Fibroblast of the aortic adventitia (primary cell): ENCODE data around the gene HIPK4. TPM values are rescaled to one million over a fixed set of nuclear protein-coding genes. Genes with fewer than 3 reads are reported as not detected.

Experiments used
- DNase-seq: peaks from one replicate; pipeline ENCODE4 v3.0.0-alpha.2; 2010; ENCODE audit warnings: low read depth
- H3K4me3 ChIP-seq: 2 replicates; pipeline ENCODE4 v1.5.1; 2011; ENCODE audit warnings: low read depth, mild to moderate bottlenecking, control low read depth, low read length, moderate library complexity
- total RNA-seq: library from RNA; depleted of rRNA; stranded (reverse); fragments of >200 nt; gene quantifications from 2 replicates; pipeline ENCODE4 v1.2.3, GENCODE V29; 2012; ENCODE audit warnings: low replicate concordance
- TF ChIP-seq, protein P1 (sequence below): IDR thresholded peaks from 2 replicates; pipeline ENCODE4 v1.5.1; 2011; ENCODE audit warnings: mild to moderate bottlenecking, low read length, control low read depth, inconsistent platforms; ENCODE audit not compliant: insufficient read depth

HIPK4 gene
- total RNA-seq, 1 donor = 0.18 TPM

DNA sequence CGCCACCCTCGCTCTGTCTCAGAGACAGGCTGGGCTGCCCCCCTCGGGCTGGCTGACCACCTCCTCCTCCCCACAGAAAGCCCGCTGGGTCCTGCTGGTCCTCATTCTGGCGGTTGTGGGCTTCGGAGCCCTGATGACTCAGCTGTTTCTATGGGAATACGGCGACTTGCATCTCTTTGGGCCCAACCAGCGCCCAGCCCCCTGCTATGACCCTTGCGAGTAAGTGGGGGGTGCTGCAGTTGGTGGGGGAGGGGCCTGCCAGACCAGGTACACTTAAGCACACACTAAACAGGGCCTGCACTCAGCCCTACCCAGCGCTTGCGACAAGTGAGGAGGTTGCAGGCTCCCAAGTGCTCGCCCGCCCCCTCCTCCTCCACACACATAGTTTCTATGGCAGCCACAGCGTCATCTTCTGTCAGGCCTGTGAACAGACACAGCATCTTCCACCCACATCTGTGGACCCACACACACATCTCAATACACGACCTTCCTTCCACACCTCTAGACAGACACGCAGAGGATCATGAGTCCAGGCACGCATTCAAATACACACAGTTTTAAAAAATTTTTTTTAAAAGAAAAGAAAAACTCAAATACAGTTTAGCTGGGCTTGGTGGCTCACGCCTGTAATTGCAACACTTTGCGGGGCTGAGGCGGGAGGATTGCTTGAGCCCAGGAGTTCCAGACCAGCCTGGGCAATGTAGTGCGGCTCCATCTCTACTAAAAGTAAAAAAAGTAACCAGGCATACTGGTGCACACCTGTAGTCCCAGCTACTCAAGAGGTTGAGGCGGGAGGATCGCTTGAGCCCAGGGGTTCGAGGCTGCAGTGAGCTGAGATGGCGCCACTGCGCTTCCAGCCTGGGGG, 23.1 kb downstream of the HIPK4 start:
- no peak for DNase-seq
- H3K4me3 ChIP-seq = no peak overlapping the region
- TF ChIP-seq, protein P1, sequence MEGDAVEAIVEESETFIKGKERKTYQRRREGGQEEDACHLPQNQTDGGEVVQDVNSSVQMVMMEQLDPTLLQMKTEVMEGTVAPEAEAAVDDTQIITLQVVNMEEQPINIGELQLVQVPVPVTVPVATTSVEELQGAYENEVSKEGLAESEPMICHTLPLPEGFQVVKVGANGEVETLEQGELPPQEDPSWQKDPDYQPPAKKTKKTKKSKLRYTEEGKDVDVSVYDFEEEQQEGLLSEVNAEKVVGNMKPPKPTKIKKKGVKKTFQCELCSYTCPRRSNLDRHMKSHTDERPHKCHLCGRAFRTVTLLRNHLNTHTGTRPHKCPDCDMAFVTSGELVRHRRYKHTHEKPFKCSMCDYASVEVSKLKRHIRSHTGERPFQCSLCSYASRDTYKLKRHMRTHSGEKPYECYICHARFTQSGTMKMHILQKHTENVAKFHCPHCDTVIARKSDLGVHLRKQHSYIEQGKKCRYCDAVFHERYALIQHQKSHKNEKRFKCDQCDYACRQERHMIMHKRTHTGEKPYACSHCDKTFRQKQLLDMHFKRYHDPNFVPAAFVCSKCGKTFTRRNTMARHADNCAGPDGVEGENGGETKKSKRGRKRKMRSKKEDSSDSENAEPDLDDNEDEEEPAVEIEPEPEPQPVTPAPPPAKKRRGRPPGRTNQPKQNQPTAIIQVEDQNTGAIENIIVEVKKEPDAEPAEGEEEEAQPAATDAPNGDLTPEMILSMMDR = no peak

DNA sequence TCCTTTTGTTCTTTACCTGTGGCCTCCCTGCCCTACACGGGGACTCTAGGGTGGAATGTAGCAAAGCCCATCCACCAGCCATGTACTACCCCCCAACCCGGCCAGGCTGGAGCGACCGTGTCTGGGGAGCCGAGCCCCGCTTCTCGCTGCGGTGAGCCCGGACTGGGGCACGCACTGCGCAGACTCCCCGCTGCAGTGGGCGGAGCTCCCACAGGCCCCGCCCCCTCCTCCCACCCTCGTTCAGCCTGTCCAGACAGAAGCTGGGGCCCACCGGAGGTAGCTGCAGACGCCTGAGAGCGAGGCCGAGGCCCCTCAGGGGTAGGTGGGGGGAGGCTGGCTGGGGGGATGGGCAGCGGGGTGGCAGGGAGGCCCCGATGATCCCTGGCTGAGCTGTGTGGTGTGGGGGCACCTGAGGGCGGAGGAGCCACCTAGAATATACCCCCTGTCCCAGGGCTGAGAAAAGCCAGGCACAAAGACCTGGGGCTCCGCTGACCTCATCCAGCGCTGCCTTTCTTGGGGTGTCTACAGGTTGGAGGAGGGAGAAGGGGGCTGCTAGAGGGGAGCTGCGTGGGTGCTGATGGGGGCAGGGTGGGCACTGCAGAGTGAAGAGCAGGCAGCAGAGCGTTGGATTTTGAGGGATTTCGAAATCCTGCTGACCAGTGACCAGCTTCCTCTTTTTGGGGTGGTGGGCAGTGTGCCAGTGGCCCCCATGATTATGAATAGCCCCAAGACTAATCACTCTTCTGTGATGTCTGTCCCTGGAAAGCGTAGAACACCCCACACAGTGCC, 24.2 kb downstream of the HIPK4 start:
- H3K4me3 ChIP-seq = peak overlapping the region; percentile 57
- TF ChIP-seq, protein P1 = no peak
- peak; percentile 43 for DNase-seq

DNA sequence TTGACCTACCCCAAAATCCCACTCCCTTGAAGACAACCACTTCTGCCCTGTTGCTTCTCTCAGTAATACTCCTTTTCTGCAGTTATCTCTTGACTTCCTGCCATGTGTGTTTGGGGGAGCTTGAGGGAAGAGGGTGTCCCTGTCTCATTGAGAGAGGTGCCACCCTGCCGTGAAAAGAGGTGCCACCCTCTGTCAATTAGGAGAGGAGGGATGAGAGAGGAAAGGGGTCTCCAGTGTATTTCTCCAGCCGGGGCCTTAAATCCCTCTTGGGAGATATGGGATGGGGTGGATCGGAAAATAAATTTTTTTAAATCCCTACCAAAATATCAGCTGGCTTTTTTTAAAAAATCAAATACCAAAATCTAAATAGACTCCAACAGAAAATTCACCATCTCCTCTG, 25.0 kb downstream of the HIPK4 start:
- TF ChIP-seq, protein P1 = no peak
- no peak for DNase-seq
- H3K4me3 ChIP-seq = no peak overlapping the region

DNA sequence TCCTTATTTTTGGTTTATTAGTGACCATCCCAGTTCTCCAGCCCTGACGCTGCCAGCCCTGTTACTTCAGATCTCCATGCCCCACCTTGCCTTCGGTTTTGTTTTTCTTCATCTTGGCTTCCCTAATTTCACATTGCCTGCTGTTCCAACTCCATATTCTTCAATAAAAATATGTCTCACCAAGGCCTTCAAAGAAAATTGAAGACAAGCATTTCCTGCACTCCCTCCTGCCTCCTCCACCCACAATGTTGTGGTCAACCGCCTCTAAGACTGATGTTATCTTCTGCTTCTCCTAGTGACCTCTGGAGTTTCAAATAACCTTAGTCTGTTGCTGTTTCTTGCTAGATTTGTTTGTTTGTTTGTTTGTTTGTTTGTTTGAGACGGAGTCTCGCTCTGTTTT, 26.9 kb downstream of the HIPK4 start:
- TF ChIP-seq, protein P1 = no peak
- no peak for DNase-seq
- no peak overlapping the region for H3K4me3 ChIP-seq

DNA sequence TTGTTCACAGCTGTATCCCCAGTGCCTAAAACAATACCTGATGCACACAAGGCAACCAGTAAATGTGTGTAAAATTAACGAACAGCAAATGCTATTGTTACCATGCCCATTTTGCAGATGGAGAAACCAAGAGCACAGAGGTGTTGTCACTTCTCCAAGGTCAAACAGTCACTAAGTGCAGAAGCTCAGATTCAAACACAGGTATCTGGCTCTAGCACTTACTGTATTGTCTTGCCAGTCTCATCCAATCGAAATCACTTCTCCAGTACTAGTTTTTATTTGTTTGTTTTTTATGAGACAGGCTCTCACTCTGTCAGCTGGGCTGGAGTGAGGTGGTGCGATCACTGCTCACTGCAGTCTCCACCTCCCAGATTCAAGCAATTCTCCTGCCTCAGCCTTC, 27.8 kb downstream of the HIPK4 start:
- no peak for DNase-seq
- TF ChIP-seq, protein P1 = no peak

DNA sequence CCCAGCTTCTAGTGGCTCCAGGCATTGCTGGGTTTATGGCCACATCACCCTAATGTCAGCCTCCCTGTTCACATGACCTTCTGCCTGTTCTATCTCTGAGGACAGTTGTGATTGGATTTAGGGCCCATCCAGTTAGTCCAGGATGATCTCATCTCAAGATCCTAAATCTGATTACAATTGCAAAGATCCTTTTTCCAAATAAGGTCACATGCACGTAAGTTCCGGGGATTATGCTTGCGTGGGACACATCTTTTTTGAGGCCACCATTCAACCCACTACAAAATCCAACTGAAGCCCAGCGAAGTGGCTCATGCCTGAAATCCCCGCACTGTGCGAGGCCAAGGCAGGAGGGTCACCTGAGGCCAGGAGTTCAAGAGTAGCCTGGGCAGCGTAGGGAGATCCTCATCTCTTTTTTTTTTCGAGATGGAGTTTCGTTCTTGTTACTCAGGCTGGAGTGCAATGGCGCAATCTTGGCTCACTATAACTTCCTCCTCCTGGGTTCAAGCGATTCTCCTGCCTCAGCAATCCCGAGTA, 29.2 kb downstream of the HIPK4 start:
- TF ChIP-seq, protein P1 = no peak
- H3K4me3 ChIP-seq = no peak overlapping the region
- DNase-seq = no peak

More for the DNA sequence above, 27.8 kb downstream of the HIPK4 start:
- H3K4me3 ChIP-seq = no peak overlapping the region
